NCI-H524 (cell line): ENCODE results near the gene OTUD3.

ENCODE experiments used
- DNase-seq, 2 experiments: peaks; one replicate each; lab custom pipeline; 2025; lab: John Stamatoyannopoulos, UW

The OTUD3 gene

GRCh38 chr1:19954059-19954458, 71.9 kb downstream of the OTUD3 start:
- no peak for DNase-seq

- DNase-seq = no peak
These were observed 73.5 kb downstream of the OTUD3 start for GRCh38 chr1:19955534-19956170.

GRCh38 chr1:19957779-19958178, 75.6 kb downstream of the OTUD3 start:
- DNase-seq = no peak

GRCh38 chr1:19960591-19960990, 78.4 kb downstream of the OTUD3 start:
- DNase-seq = no peak
